ENCODE data around the gene SERAC1. TPM values are rescaled to one million over a fixed set of nuclear protein-coding genes. Genes with fewer than 3 reads are reported as not detected.
"Not testable (repeated sequence)": the region's sequence is repeated elsewhere in the genome, so short reads cannot be mapped to it uniquely, and the experiment has no call there.

The SERAC1 gene
- polyA plus RNA-seq, 3 donors from 2014 or later, result 0.80 to 3.9 TPM; not detected in 1

GRCh38 chr6:158191032-158191431 lies 23.0 kb upstream of the SERAC1 start:
- H3K27ac Mint-ChIP-seq, result no peak overlapping the region
- no peaks in the 10 kb centered on the region for H3K4me1 Mint-ChIP-seq
- peaks cover 0 to 2% (median 0%) of the 10 kb centered on the region in 6 donors for H3K9me3 Mint-ChIP-seq
- H3K4me3 Mint-ChIP-seq, result no peak overlapping the region
- H3K36me3 Mint-ChIP-seq, result peaks cover 14 to 38% (median 17%) of the 10 kb centered on the region in 3 donors
- no peak for DNase-seq
- H3K27me3 Mint-ChIP-seq (ENCODE audit: low read depth in 3 of 3), result no peaks in the 10 kb centered on the region

- Mint-ChIP-seq H3K27me3 (ENCODE audit: low read depth in 3 of 3) (no peaks in the 10 kb centered on the region), H3K4me1 (peaks cover 3 to 9% of the 10 kb centered on the region in 2 donors), H3K36me3 (peaks cover 13 to 30% (median 18%) of the 10 kb centered on the region in 3 donors), H3K27ac (no peak overlapping the region), H3K4me3 (no peak overlapping the region), H3K9me3 (peaks cover 0 to 2% (median 0%) of the 10 kb centered on the region in 6 donors)
- no peak for DNase-seq
Measured at GRCh38 chr6:158188591-158188990, 20.5 kb upstream of the SERAC1 start.

GRCh38 chr6:158185729-158186456 lies 17.8 kb upstream of the SERAC1 start:
- peaks cover 14 to 23% (median 15%) of the 10 kb centered on the region in 3 donors for H3K36me3 Mint-ChIP-seq
- DNase-seq, result no peak
- peaks cover 0 to 2% (median 0%) of the 10 kb centered on the region in 6 donors for H3K9me3 Mint-ChIP-seq
- H3K4me1 Mint-ChIP-seq, result peaks cover 8 to 9% of the 10 kb centered on the region in 2 donors
- H3K27me3 Mint-ChIP-seq (ENCODE audit: low read depth in 3 of 3), result no peaks in the 10 kb centered on the region
- no peak overlapping the region for H3K4me3 Mint-ChIP-seq
- no peak overlapping the region for H3K27ac Mint-ChIP-seq

GRCh38 chr6:158184608-158185007 lies 16.5 kb upstream of the SERAC1 start:
- Mint-ChIP-seq H3K9me3 (peaks cover 0 to 2% (median 0%) of the 10 kb centered on the region in 6 donors), H3K27me3 (ENCODE audit: low read depth in 3 of 3) (no peaks in the 10 kb centered on the region), H3K27ac (no peak overlapping the region), H3K4me3 (no peak overlapping the region), H3K4me1 (peaks cover 9 to 10% of the 10 kb centered on the region in 2 donors), H3K36me3 (peaks cover 14 to 32% (median 21%) of the 10 kb centered on the region in 3 donors)
- no peak for DNase-seq

GRCh38 chr6:158183174-158183972 lies 15.3 kb upstream of the SERAC1 start:
- not testable (repeated sequence) for DNase-seq; H3K27ac Mint-ChIP-seq; H3K9me3 Mint-ChIP-seq; H3K4me3 Mint-ChIP-seq; H3K27me3 Mint-ChIP-seq (ENCODE audit: low read depth in 3 of 3)
- Mint-ChIP-seq H3K36me3 (peaks cover 14 to 40% (median 29%) of the 10 kb centered on the region in 3 donors), H3K4me1 (peaks cover 9 to 12% of the 10 kb centered on the region in 2 donors)

- H3K4me1 Mint-ChIP-seq, result peaks cover 11 to 14% of the 10 kb centered on the region in 2 donors
- not testable (repeated sequence) for DNase-seq; H3K27me3 Mint-ChIP-seq (ENCODE audit: low read depth in 3 of 3); H3K9me3 Mint-ChIP-seq; H3K4me3 Mint-ChIP-seq; H3K27ac Mint-ChIP-seq
- peaks cover 6 to 30% (median 29%) of the 10 kb centered on the region in 3 donors for H3K36me3 Mint-ChIP-seq
Measured at GRCh38 chr6:158177712-158178111, 9.7 kb upstream of the SERAC1 start.

GRCh38 chr6:158175111-158175510 lies 7.0 kb upstream of the SERAC1 start:
- Mint-ChIP-seq H3K36me3 (peaks cover 0 to 22% (median 19%) of the 10 kb centered on the region in 3 donors), H3K27ac (no peak overlapping the region)

GRCh38 chr6:158174514-158174913 lies 6.5 kb upstream of the SERAC1 start:
- H3K9me3 Mint-ChIP-seq, result no peaks in the 10 kb centered on the region
- no peak overlapping the region for H3K4me3 Mint-ChIP-seq
- peaks cover 0 to 1% (median 0%) of the 10 kb centered on the region in 3 donors for H3K27me3 Mint-ChIP-seq (ENCODE audit: low read depth in 3 of 3)
- H3K27ac Mint-ChIP-seq, result no peak overlapping the region
- H3K36me3 Mint-ChIP-seq, result peaks cover 0 to 22% (median 13%) of the 10 kb centered on the region in 3 donors
- peaks cover 10 to 11% of the 10 kb centered on the region in 2 donors for H3K4me1 Mint-ChIP-seq
- DNase-seq, result no peak

More at GRCh38 chr6:158175111-158175510, 7.0 kb upstream of the SERAC1 start:
- H3K4me3 Mint-ChIP-seq, result no peak overlapping the region
- no peak for DNase-seq
- no peaks in the 10 kb centered on the region for H3K9me3 Mint-ChIP-seq
- peaks cover 0 to 1% (median 0%) of the 10 kb centered on the region in 3 donors for H3K27me3 Mint-ChIP-seq (ENCODE audit: low read depth in 3 of 3)
- peaks cover 10 to 11% of the 10 kb centered on the region in 2 donors for H3K4me1 Mint-ChIP-seq

GRCh38 chr6:158174024-158174423 lies 6.0 kb upstream of the SERAC1 start:
- Mint-ChIP-seq H3K27me3 (ENCODE audit: low read depth in 3 of 3) (peaks cover 0 to 1% (median 0%) of the 10 kb centered on the region in 3 donors), H3K36me3 (peaks cover 0 to 20% (median 13%) of the 10 kb centered on the region in 3 donors), H3K27ac (no peak overlapping the region), H3K4me3 (no peak overlapping the region), H3K4me1 (peaks cover 8 to 11% of the 10 kb centered on the region in 2 donors), H3K9me3 (no peaks in the 10 kb centered on the region)
- DNase-seq, result no peak

GRCh38 chr6:158172001-158172400 lies 3.9 kb upstream of the SERAC1 start:
- DNase-seq, result no peak
- H3K4me1 Mint-ChIP-seq, result peaks cover 12 to 15% of the 10 kb centered on the region in 2 donors
- no peak overlapping the region for H3K4me3 Mint-ChIP-seq
- H3K9me3 Mint-ChIP-seq, result no peaks in the 10 kb centered on the region
- peaks cover 0 to 12% (median 5%) of the 10 kb centered on the region in 3 donors for H3K36me3 Mint-ChIP-seq
- H3K27me3 Mint-ChIP-seq (ENCODE audit: low read depth in 3 of 3), result peaks cover 2 to 8% (median 2%) of the 10 kb centered on the region in 3 donors
- peak overlapping the region in 1 of 6 donors; percentile 46 for H3K27ac Mint-ChIP-seq

GRCh38 chr6:158170656-158171081 lies 2.6 kb upstream of the SERAC1 start:
- H3K4me3 Mint-ChIP-seq, result no peak overlapping the region

GRCh38 chr6:158169634-158170033 lies 1.6 kb upstream of the SERAC1 start:
- H3K27ac Mint-ChIP-seq; DNase-seq; H3K9me3 Mint-ChIP-seq; H3K27me3 Mint-ChIP-seq (ENCODE audit: low read depth in 3 of 3); H3K4me3 Mint-ChIP-seq: not testable (repeated sequence)
- Mint-ChIP-seq H3K4me1 (peaks cover 19 to 20% of the 10 kb centered on the region in 2 donors), H3K36me3 (peaks cover 0 to 12% (median 5%) of the 10 kb centered on the region in 3 donors)

More at GRCh38 chr6:158170656-158171081, 2.6 kb upstream of the SERAC1 start:
- Mint-ChIP-seq H3K27ac (peak overlapping the region in 1 of 6 donors; percentile 19), H3K4me1 (peaks cover 19 to 20% of the 10 kb centered on the region in 2 donors), H3K9me3 (no peaks in the 10 kb centered on the region), H3K27me3 (ENCODE audit: low read depth in 3 of 3) (peaks cover 2 to 8% (median 2%) of the 10 kb centered on the region in 3 donors), H3K36me3 (peaks cover 0 to 12% (median 5%) of the 10 kb centered on the region in 3 donors)
- DNase-seq, result no peak

- H3K36me3 Mint-ChIP-seq, result peaks cover 0 to 10% (median 0%) of the 10 kb centered on the region in 3 donors
- peak overlapping the region in 1 of 6 donors; percentile 97 for H3K27ac Mint-ChIP-seq
- peaks cover 19 to 20% of the 10 kb centered on the region in 2 donors for H3K4me1 Mint-ChIP-seq
- no peaks in the 10 kb centered on the region for H3K9me3 Mint-ChIP-seq
- peaks cover 2 to 9% (median 2%) of the 10 kb centered on the region in 3 donors for H3K27me3 Mint-ChIP-seq (ENCODE audit: low read depth in 3 of 3)
- DNase-seq, result no peak
- H3K4me3 Mint-ChIP-seq, result no peak overlapping the region
Measured at GRCh38 chr6:158165919-158166416, 2.1 kb downstream of the SERAC1 start.

Data from immature natural killer cell (primary cell).